Chondrocyte (in vitro differentiated cells): Measurements from ENCODE around the gene DMRT2. TPM values are rescaled to one million over a fixed set of nuclear protein-coding genes. Genes with fewer than 3 reads are reported as not detected.

Source experiments
- DNase-seq: peaks from one replicate; pipeline ENCODE4 v3.0.0; 2021; ENCODE audit warnings: mixed read lengths, low spot score
- H3K27ac Mint-ChIP-seq: one replicate; pipeline ENCODE4 v1.8.0; 2021; ENCODE audit warnings: mild to moderate bottlenecking, moderate library complexity, mixed read lengths; ENCODE audit not compliant: unreplicated experiment
- H3K27me3 Mint-ChIP-seq: 2 replicates; pipeline ENCODE4 v1.8.0; 2021; ENCODE audit warnings: low read depth, mixed read lengths
- H3K36me3 Mint-ChIP-seq: 2 replicates; pipeline ENCODE4 v1.8.0; 2021; ENCODE audit warnings: low read depth, mixed read lengths
- H3K4me1 Mint-ChIP-seq: 2 replicates; pipeline ENCODE4 v1.8.0; 2021; ENCODE audit warnings: low read depth, mild to moderate bottlenecking, mixed read lengths
- H3K4me3 Mint-ChIP-seq: one replicate; pipeline ENCODE4 v1.8.0; 2021; ENCODE audit warnings: mild to moderate bottlenecking, moderate library complexity, mixed read lengths; ENCODE audit not compliant: unreplicated experiment
- H3K9me3 Mint-ChIP-seq: 2 replicates; pipeline ENCODE4 v1.8.0; 2021; ENCODE audit warnings: low read depth, mixed read lengths
- CTCF ChIP-seq: fragments of 200-600 bp; sonication (generic); IDR thresholded peaks from 2 replicates; pipeline ENCODE4 v1.5.0; 2021; ENCODE audit warnings: antibody characterized with exemption, mild to moderate bottlenecking, moderate library complexity
- total RNA-seq: library from RNA; stranded (reverse); gene quantifications from 3 replicates; pipeline ENCODE4 v1.2.1, GENCODE V29; 2021

DMRT2 gene
- total RNA-seq, 1 donor from 2014 or later: not detected

GRCh38 chr9:1018121-1018520 is 32.0 kb upstream of the DMRT2 start:
- H3K27ac Mint-ChIP-seq: no peak overlapping the region
- no peak overlapping the region for H3K4me3 Mint-ChIP-seq
- H3K9me3 Mint-ChIP-seq: no peaks in the 10 kb centered on the region
- H3K27me3 Mint-ChIP-seq: peaks cover 24% of the 10 kb centered on the region
- no peaks in the 10 kb centered on the region for H3K36me3 Mint-ChIP-seq
- TF ChIP-seq CTCF: peak; percentile 45
- H3K4me1 Mint-ChIP-seq: no peaks in the 10 kb centered on the region
- no peak for DNase-seq

GRCh38 chr9:1024112-1024511 is 26.0 kb upstream of the DMRT2 start:
- no peaks in the 10 kb centered on the region for H3K36me3 Mint-ChIP-seq
- peaks cover 4% of the 10 kb centered on the region for H3K9me3 Mint-ChIP-seq
- H3K27me3 Mint-ChIP-seq: no peaks in the 10 kb centered on the region
- H3K4me1 Mint-ChIP-seq: no peaks in the 10 kb centered on the region
- no peak overlapping the region for H3K27ac Mint-ChIP-seq
- no peak for DNase-seq
- H3K4me3 Mint-ChIP-seq: no peak overlapping the region
- no peak for TF ChIP-seq CTCF

GRCh38 chr9:1025131-1025530 is 25.0 kb upstream of the DMRT2 start:
- Mint-ChIP-seq H3K9me3 (peaks cover 4% of the 10 kb centered on the region), H3K27ac (no peak overlapping the region), H3K36me3 (no peaks in the 10 kb centered on the region), H3K4me1 (no peaks in the 10 kb centered on the region), H3K27me3 (no peaks in the 10 kb centered on the region), H3K4me3 (no peak overlapping the region)
- TF ChIP-seq CTCF: no peak
- DNase-seq: no peak

GRCh38 chr9:1026219-1026618 is 23.9 kb upstream of the DMRT2 start:
- no peak for DNase-seq
- TF ChIP-seq CTCF: no peak
- H3K4me3 Mint-ChIP-seq: no peak overlapping the region
- H3K27ac Mint-ChIP-seq: no peak overlapping the region
- H3K36me3 Mint-ChIP-seq: no peaks in the 10 kb centered on the region
- H3K9me3 Mint-ChIP-seq: peaks cover 4% of the 10 kb centered on the region
- H3K27me3 Mint-ChIP-seq: no peaks in the 10 kb centered on the region
- H3K4me1 Mint-ChIP-seq: no peaks in the 10 kb centered on the region

DNA sequence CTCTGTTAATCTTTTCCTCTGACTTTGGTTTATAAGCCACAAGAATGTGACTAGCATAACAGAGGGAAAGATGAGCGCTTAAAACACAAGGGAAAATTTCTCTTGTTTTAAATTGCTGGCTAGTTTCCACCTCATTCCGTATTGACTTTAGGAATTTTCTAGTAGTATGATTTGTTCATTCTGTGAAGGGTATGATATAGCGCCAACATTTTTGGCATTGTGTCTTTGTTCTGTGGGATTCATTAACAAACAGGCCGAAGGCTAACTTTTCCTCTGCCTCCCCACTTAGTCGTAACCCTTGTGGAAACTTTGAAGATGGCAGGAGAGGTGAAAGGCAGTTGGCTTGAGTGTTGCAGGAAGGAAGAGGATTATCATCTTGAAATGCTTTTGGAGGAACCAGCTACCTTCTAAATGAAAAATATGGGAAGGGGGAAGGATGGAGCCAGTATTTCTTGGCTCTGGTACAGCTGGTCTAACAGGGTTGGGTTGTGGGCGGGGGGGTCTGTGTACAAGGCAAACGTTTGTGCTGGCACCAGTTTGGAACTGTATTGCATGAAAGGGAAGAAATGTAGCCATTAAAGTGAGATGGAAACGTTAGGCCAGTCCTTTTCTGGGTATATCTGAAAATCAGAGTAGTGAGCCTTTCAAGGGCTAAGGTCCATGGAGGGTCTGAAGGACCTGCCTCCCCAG is 21.5 kb upstream of the DMRT2 start:
- H3K36me3 Mint-ChIP-seq: no peaks in the 10 kb centered on the region
- peaks cover 3% of the 10 kb centered on the region for H3K27me3 Mint-ChIP-seq
- no peak for TF ChIP-seq CTCF
- DNase-seq: no peak
- no peak overlapping the region for H3K4me3 Mint-ChIP-seq
- H3K9me3 Mint-ChIP-seq: no peaks in the 10 kb centered on the region
- H3K4me1 Mint-ChIP-seq: no peaks in the 10 kb centered on the region
- no peak overlapping the region for H3K27ac Mint-ChIP-seq
